ENCODE measurements around the gene DCLK1.

GRCh38 chr13:36126491-36126890, 4.7 kb downstream of the DCLK1 start:
- TF ChIP-seq CTCF (IDR thresholded peaks at IDR 0.05; ENCODE audit: poor library complexity): no peak
- no peak for TF ChIP-seq EZH2 (IDR thresholded peaks at IDR 0.05; ENCODE audit: borderline replicate concordance)

Data from hepatocyte (in vitro differentiated cells).